Neural cell (in vitro differentiated cells): ENCODE data around the gene GRN. TPM values are rescaled to one million over a fixed set of nuclear protein-coding genes. Genes with fewer than 3 reads are reported as not detected.

Experiments used
- H2AFZ ChIP-seq: fragments of 200-600, 300-800 bp; sonication (generic), shearing (Covaris generic); 2 replicates; pipeline ENCODE4 v1.6.0; 2014; ENCODE audit warnings: low read depth, mild to moderate bottlenecking, antibody characterized with exemption, low read length, moderate library complexity
- H3F3A ChIP-seq: fragments of 200-600 bp; shearing (Covaris generic); 2 replicates; pipeline ENCODE4 v1.6.1; 2016; ENCODE audit warnings: mild to moderate bottlenecking, moderate library complexity, mixed read lengths, antibody characterized with exemption, low read length; ENCODE audit not compliant: insufficient read depth, poor library complexity, severe bottlenecking
- H3K27ac ChIP-seq: fragments of 200-600, 300-800 bp; sonication (generic), shearing (Covaris generic); 2 replicates; pipeline ENCODE4 v1.5.1; 2014; ENCODE audit warnings: mild to moderate bottlenecking, low read length, moderate library complexity
- H3K27me3 ChIP-seq: fragments of 300-800, 200-600 bp; sonication (generic), shearing (Covaris generic); 2 replicates; pipeline ENCODE4 v1.6.0; 2014; ENCODE audit warnings: mild to moderate bottlenecking, low read depth, low read length, moderate library complexity; ENCODE audit not compliant: insufficient read depth
- H3K36me3 ChIP-seq: fragments of 300-800, 200-600 bp; sonication (generic), shearing (Covaris generic); 2 replicates; pipeline ENCODE4 v1.5.1; 2014; ENCODE audit warnings: mild to moderate bottlenecking, antibody characterized with exemption, low read length, moderate library complexity; ENCODE audit not compliant: insufficient read depth
- H3K4me2 ChIP-seq: fragments of 300-800, 200-600 bp; sonication (generic), shearing (Covaris generic); 2 replicates; pipeline ENCODE4 v1.6.0; 2014; ENCODE audit warnings: mild to moderate bottlenecking, low read length
- H3K4me3 ChIP-seq: fragments of 300-800, 200-600 bp; sonication (generic), shearing (Covaris generic); 2 replicates; pipeline ENCODE4 v1.5.1; 2014; ENCODE audit warnings: mild to moderate bottlenecking, low read length, moderate library complexity
- H3K79me2 ChIP-seq: fragments of 200-600 bp; shearing (Covaris generic); replicated peaks from 2 replicates; pipeline ENCODE4 v1.6.0; 2014; ENCODE audit warnings: mild to moderate bottlenecking, low read length, moderate library complexity; ENCODE audit not compliant: insufficient read depth
- H3K9ac ChIP-seq: fragments of 300-800, 200-600 bp; sonication (generic), shearing (Covaris generic); 2 replicates; pipeline ENCODE4 v1.6.1; 2016; ENCODE audit warnings: mild to moderate bottlenecking, low read length, mixed read lengths
- H3K9me2 ChIP-seq: fragments of 200-600 bp; shearing (Covaris generic); 2 replicates; pipeline ENCODE4 v1.6.1; 2016; ENCODE audit warnings: mild to moderate bottlenecking, low read length, mixed read lengths; ENCODE audit not compliant: insufficient read depth
- H3K9me3 ChIP-seq: fragments of 200-600, 300-800 bp; sonication (generic), shearing (Covaris generic); 2 replicates; pipeline ENCODE4 v1.6.1; 2016; ENCODE audit warnings: mild to moderate bottlenecking, mixed run types, low read length, moderate library complexity, mixed read lengths
- H4K20me1 ChIP-seq: fragments of 200-600 bp; shearing (Covaris generic); 2 replicates; pipeline ENCODE4 v1.6.1; 2016; ENCODE audit warnings: mild to moderate bottlenecking, mixed run types; ENCODE audit not compliant: insufficient read depth
- EP300 ChIP-seq: fragments of 450-650 bp; conservative IDR thresholded peaks from 2 replicates; pipeline ENCODE4 v1.6.1; 2014; ENCODE audit warnings: antibody characterized with exemption, mild to moderate bottlenecking, moderate library complexity; ENCODE audit not compliant: poor library complexity, severe bottlenecking
- EZH2 ChIP-seq: fragments of 200-600, 300-800 bp; shearing (Covaris generic), sonication (generic); IDR thresholded peaks from 2 replicates; pipeline ENCODE4 v1.6.1; 2014; ENCODE audit warnings: antibody characterized with exemption, low read length, borderline replicate concordance, mild to moderate bottlenecking; ENCODE audit not compliant: insufficient read depth, poor library complexity, severe bottlenecking
- MXI1 ChIP-seq: fragments of 450-650 bp; conservative IDR thresholded peaks from 2 replicates; pipeline ENCODE4 v1.6.1; 2014; ENCODE audit warnings: antibody characterized with exemption, mild to moderate bottlenecking; ENCODE audit not compliant: poor library complexity, severe bottlenecking
- POLR2AphosphoS5 ChIP-seq: IDR thresholded peaks from 2 replicates; pipeline ENCODE4 v1.6.1; 2012
- RAD21 ChIP-seq: fragments of 450-650 bp; conservative IDR thresholded peaks from 2 replicates; pipeline ENCODE4 v1.6.1; 2014; ENCODE audit warnings: antibody characterized with exemption, mild to moderate bottlenecking, moderate library complexity
- SMC3 ChIP-seq: fragments of 450-650 bp; conservative IDR thresholded peaks from 2 replicates; pipeline ENCODE4 v1.6.1; 2014; ENCODE audit warnings: antibody characterized with exemption, mild to moderate bottlenecking, moderate library complexity; ENCODE audit not compliant: poor library complexity
- TAF1 ChIP-seq: IDR thresholded peaks from 2 replicates; pipeline ENCODE4 v1.6.1; 2012; ENCODE audit warnings: low read depth
- polyA plus RNA-seq: library from polyadenylated mRNA; depleted of rRNA; stranded (reverse); fragments of >200 nt; gene quantifications from 2 replicates; pipeline ENCODE4 v1.2.3, GENCODE V29; 2014
- TF ChIP-seq, protein P1 (sequence below): fragments of 450-650 bp; IDR thresholded peaks from 2 replicates; pipeline ENCODE4 v1.5.1; 2014; ENCODE audit warnings: antibody characterized with exemption, mild to moderate bottlenecking, moderate library complexity; ENCODE audit not compliant: poor library complexity, severe bottlenecking
- TF ChIP-seq, protein P2 (sequence below): IDR thresholded peaks from 2 replicates; pipeline ENCODE4 v1.6.1; 2012; ENCODE audit warnings: borderline replicate concordance

GRN gene
- polyA plus RNA-seq, 1 donor from 2014 or later: 21.8 TPM

DNA sequence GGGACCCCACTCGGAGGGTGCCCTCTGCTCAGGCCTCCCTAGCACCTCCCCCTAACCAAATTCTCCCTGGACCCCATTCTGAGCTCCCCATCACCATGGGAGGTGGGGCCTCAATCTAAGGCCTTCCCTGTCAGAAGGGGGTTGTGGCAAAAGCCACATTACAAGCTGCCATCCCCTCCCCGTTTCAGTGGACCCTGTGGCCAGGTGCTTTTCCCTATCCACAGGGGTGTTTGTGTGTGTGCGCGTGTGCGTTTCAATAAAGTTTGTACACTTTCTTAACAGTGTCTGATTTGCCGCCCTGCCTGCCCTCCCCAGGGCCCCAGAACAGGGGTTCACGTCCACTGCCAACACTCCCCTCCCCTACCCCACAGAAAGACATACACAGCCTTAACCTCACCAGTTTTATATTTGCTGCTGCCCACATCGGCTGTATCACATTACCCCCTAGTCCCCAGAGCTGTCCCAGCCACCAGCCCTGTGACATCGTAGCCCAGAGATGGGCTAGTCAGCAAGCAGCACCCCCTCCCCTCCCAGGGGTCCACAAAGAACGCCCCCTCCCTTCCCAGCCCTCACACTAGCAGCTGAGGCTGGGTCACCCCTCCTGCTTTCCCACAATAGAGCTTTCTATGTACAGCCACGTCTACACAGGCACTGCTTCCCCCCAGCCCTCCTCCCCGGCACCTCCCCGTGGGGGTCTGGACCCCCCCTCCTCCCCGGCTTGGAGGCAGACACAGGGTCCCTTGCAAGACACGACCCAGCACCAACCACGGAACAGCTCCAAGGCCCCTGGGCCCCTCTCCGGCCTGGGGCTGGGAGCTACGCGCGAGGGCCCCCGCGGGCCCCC lies 7.9 kb downstream of the GRN start:
- Histone ChIP-seq H2AFZ (no peak overlapping the region), H3K27me3 (no peaks in the 10 kb centered on the region), H3K9me3 (no peaks in the 10 kb centered on the region), H3K9me2 (no peaks in the 10 kb centered on the region), H3K79me2 (peaks cover 5% of the 10 kb centered on the region), H3K27ac (no peak overlapping the region), H3K4me3 (no peak overlapping the region), H3F3A (no peaks in the 10 kb centered on the region), H3K4me2 (no peak overlapping the region), H3K36me3 (no peaks in the 10 kb centered on the region), H4K20me1 (peaks cover 15% of the 10 kb centered on the region), H3K9ac (no peak overlapping the region)
- no peak for TF ChIP-seq EP300
- no peak for TF ChIP-seq EZH2

DNA sequence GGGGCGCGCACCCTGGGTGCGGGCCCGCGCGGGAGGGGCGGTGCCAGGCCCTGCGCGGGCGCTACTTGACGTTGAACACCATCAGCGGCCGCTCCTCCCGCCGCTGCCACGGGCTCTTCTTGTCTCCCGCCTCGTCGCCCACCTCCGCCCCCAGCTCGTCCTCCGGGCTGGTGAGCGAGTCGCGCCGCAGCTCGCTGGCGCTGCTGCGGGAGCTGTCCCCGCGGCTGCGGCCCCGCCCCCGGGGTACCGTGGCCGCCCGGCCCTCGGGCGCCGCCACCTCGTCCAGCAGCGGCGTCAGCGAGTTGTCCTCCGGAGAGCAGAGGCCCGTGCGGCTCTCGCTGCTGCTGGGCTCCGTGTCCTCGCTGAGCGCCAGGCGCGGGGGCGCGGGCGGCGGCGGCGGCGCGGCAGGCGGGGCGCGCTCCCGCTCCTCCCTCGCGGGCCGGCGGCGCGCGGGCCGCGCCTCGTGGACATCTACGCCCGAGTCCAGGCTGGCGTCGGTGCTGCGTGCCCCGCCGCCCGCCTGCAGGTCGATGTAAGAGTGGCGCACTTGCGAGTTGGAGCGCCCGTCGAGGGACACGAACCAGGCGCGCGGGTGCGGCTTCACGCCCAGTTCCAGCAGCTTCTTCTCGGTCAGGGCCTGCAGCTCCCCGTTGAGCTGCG lies 8.7 kb downstream of the GRN start:
- H2AFZ ChIP-seq: no peak overlapping the region
- H3K9me2 ChIP-seq: no peaks in the 10 kb centered on the region
- H3F3A ChIP-seq: no peaks in the 10 kb centered on the region
- peaks cover 19% of the 10 kb centered on the region for H4K20me1 ChIP-seq
- H3K9me3 ChIP-seq: no peaks in the 10 kb centered on the region
- TF ChIP-seq, protein P1, sequence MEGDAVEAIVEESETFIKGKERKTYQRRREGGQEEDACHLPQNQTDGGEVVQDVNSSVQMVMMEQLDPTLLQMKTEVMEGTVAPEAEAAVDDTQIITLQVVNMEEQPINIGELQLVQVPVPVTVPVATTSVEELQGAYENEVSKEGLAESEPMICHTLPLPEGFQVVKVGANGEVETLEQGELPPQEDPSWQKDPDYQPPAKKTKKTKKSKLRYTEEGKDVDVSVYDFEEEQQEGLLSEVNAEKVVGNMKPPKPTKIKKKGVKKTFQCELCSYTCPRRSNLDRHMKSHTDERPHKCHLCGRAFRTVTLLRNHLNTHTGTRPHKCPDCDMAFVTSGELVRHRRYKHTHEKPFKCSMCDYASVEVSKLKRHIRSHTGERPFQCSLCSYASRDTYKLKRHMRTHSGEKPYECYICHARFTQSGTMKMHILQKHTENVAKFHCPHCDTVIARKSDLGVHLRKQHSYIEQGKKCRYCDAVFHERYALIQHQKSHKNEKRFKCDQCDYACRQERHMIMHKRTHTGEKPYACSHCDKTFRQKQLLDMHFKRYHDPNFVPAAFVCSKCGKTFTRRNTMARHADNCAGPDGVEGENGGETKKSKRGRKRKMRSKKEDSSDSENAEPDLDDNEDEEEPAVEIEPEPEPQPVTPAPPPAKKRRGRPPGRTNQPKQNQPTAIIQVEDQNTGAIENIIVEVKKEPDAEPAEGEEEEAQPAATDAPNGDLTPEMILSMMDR: no peak
- TF ChIP-seq TAF1 (no peak), MXI1 (no peak), EP300 (no peak), POLR2AphosphoS5 (no peak), EZH2 (no peak), RAD21 (no peak), SMC3 (no peak)
- TF ChIP-seq, protein P2, sequence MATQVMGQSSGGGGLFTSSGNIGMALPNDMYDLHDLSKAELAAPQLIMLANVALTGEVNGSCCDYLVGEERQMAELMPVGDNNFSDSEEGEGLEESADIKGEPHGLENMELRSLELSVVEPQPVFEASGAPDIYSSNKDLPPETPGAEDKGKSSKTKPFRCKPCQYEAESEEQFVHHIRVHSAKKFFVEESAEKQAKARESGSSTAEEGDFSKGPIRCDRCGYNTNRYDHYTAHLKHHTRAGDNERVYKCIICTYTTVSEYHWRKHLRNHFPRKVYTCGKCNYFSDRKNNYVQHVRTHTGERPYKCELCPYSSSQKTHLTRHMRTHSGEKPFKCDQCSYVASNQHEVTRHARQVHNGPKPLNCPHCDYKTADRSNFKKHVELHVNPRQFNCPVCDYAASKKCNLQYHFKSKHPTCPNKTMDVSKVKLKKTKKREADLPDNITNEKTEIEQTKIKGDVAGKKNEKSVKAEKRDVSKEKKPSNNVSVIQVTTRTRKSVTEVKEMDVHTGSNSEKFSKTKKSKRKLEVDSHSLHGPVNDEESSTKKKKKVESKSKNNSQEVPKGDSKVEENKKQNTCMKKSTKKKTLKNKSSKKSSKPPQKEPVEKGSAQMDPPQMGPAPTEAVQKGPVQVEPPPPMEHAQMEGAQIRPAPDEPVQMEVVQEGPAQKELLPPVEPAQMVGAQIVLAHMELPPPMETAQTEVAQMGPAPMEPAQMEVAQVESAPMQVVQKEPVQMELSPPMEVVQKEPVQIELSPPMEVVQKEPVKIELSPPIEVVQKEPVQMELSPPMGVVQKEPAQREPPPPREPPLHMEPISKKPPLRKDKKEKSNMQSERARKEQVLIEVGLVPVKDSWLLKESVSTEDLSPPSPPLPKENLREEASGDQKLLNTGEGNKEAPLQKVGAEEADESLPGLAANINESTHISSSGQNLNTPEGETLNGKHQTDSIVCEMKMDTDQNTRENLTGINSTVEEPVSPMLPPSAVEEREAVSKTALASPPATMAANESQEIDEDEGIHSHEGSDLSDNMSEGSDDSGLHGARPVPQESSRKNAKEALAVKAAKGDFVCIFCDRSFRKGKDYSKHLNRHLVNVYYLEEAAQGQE: no peak
- no peak overlapping the region for H3K4me2 ChIP-seq
- no peak overlapping the region for H3K27ac ChIP-seq
- no peak overlapping the region for H3K4me3 ChIP-seq
- no peaks in the 10 kb centered on the region for H3K27me3 ChIP-seq
- H3K9ac ChIP-seq: no peak overlapping the region
- H3K79me2 ChIP-seq: peaks cover 10% of the 10 kb centered on the region
- H3K36me3 ChIP-seq: no peaks in the 10 kb centered on the region
